Measurements from ENCODE around the gene LZTS2.

The LZTS2 gene

DNA sequence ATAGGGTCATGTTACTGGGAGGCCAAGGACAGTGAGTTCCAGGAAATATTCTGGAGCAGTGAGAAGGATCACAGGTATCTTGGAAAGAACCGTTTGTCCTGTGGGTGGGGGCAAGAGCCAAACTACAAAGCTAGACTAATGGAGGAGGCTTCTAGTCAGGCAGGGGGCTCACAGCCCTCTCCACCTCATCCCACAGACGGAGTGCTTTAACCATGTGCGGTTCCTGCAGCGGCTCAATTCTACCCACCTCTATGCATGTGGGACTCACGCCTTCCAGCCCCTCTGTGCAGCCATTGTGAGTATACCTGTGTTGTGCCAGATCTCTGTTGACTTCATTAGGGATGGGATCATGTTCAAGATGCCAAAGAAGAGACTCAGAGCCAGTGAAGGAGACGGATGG, 22.2 kb upstream of the LZTS2 start:
- in situ Hi-C loops (cut with HindIII; ENCODE audit: low pct_ligation_motif_present, low sequenced_read_pairs), result no loop called here
- TF ChIP-seq, protein P1, sequence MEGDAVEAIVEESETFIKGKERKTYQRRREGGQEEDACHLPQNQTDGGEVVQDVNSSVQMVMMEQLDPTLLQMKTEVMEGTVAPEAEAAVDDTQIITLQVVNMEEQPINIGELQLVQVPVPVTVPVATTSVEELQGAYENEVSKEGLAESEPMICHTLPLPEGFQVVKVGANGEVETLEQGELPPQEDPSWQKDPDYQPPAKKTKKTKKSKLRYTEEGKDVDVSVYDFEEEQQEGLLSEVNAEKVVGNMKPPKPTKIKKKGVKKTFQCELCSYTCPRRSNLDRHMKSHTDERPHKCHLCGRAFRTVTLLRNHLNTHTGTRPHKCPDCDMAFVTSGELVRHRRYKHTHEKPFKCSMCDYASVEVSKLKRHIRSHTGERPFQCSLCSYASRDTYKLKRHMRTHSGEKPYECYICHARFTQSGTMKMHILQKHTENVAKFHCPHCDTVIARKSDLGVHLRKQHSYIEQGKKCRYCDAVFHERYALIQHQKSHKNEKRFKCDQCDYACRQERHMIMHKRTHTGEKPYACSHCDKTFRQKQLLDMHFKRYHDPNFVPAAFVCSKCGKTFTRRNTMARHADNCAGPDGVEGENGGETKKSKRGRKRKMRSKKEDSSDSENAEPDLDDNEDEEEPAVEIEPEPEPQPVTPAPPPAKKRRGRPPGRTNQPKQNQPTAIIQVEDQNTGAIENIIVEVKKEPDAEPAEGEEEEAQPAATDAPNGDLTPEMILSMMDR (IDR thresholded peaks at IDR 0.05; ENCODE audit: low read depth, low read length, missing control alignments), result no peak
- no peak for DNase-seq
- Histone ChIP-seq H3K36me3 (replicated peaks) (peaks cover 5% of the 10 kb centered on the region), H3K27ac (no peak overlapping the region), H3K27me3 (replicated peaks) (no peaks in the 10 kb centered on the region), H3K4me3 (ENCODE audit: low read depth, low read length) (no peak overlapping the region)

DNA sequence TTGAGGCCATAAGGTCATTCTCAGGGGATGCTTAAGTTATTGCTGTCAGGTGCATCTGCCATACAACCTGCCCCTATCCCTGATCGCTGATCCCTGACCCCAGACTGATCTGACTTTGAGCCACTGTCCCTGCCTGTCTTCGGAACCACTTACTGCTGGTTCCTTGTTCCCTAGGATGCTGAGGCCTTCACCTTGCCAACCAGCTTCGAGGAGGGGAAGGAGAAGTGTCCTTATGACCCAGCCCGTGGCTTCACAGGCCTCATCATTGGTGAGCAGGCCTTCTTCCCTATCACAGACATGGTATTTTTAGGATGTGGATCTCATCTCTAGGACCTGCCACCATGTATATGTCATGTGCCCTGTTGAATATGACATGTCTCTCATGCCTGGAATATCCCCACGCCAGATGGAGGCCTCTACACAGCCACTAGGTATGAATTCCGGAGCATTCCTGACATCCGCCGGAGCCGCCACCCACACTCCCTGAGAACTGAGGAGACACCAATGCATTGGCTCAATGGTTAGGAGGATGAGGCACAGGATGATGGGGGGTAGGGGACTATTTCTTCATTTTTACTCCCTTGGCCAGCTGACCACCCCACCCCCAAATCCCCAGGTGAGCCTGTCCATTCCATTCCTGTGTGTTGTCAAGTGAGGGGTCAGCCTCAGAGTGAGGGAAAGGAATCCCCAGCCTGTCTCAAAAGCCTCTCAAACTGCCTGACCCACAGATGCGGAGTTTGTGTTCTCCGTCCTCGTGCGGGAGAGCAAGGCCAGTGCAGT, 21.3 kb upstream of the LZTS2 start:
- in situ Hi-C loops (cut with HindIII; ENCODE audit: low pct_ligation_motif_present, low sequenced_read_pairs), result no loop called here
- Histone ChIP-seq H3K27me3 (replicated peaks) (no peaks in the 10 kb centered on the region), H3K4me3 (ENCODE audit: low read depth, low read length) (no peak overlapping the region), H3K27ac (no peak overlapping the region), H3K36me3 (replicated peaks) (peaks cover 5% of the 10 kb centered on the region)
- TF ChIP-seq, protein P1 (IDR thresholded peaks at IDR 0.05; ENCODE audit: low read depth, low read length, missing control alignments), result no peak
- no peak for DNase-seq

DNA sequence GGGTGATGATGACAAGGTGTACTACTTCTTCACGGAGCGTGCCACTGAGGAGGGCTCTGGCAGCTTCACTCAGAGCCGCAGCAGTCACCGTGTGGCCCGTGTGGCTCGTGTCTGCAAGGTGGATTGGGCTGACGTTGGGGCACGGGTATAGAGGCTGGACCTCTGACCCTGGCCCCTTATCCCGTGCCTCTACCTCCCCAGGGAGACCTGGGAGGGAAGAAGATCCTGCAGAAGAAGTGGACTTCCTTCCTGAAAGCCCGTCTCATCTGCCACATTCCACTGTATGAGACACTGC, 20.8 kb upstream of the LZTS2 start:
- DNase-seq, result no peak
- no peak overlapping the region for H3K27ac ChIP-seq
- no peaks in the 10 kb centered on the region for H3K27me3 ChIP-seq (replicated peaks)
- in situ Hi-C loops (cut with HindIII; ENCODE audit: low pct_ligation_motif_present, low sequenced_read_pairs), result no loop called here
- H3K36me3 ChIP-seq (replicated peaks), result peaks cover 5% of the 10 kb centered on the region
- TF ChIP-seq, protein P1 (IDR thresholded peaks at IDR 0.05; ENCODE audit: low read depth, low read length, missing control alignments), result no peak
- no peak overlapping the region for H3K4me3 ChIP-seq (ENCODE audit: low read depth, low read length)

DNA sequence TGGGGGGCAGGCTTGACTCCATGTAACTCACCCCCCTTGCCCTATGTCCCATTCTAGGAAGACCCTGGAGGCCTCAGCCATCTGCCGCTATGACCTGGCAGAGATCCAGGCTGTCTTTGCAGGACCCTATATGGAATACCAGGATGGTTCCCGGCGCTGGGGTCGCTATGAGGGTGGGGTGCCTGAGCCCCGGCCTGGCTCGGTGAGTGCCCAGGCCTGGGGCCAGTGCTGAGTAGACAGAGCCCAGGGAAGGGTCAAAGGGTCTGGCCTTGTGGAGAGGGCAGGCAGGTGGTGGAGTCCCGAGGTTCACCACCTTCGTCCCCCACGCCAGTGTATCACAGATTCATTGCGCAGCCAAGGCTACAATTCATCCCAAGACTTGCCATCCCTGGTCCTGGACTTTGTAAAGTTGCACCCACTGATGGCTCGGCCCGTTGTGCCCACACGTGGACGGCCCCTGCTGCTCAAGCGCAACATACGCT, 19.8 kb upstream of the LZTS2 start:
- TF ChIP-seq, protein P1 (IDR thresholded peaks at IDR 0.05; ENCODE audit: low read depth, low read length, missing control alignments), result no peak

DNA sequence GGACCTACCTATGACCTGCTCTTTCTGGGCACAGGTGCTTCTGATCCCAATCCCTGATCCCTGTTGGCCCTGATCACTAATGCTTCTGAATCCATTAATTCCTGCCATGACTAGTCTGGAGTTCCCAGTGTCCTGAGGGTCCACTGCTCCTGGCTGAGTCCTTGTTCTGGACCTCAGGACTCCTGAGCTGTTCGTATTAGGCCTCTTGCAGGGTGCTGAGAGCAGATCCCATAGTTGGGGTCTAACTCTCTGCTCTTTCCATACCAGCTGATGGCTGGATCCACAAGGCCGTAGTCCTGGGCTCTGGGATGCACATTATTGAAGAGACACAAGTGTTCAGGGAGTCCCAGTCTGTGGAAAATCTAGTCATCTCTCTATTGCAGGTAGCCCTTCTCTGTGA, 19.3 kb upstream of the LZTS2 start:
- Histone ChIP-seq H3K27ac (no peak overlapping the region), H3K27me3 (replicated peaks) (no peaks in the 10 kb centered on the region), H3K36me3 (replicated peaks) (peaks cover 5% of the 10 kb centered on the region), H3K4me3 (ENCODE audit: low read depth, low read length) (no peak overlapping the region)
- in situ Hi-C loops (cut with HindIII; ENCODE audit: low pct_ligation_motif_present, low sequenced_read_pairs), result no loop called here
- TF ChIP-seq, protein P1 (IDR thresholded peaks at IDR 0.05; ENCODE audit: low read depth, low read length, missing control alignments), result no peak
- DNase-seq, result no peak

More for the DNA sequence above, 19.8 kb upstream of the LZTS2 start:
- H3K4me3 ChIP-seq (ENCODE audit: low read depth, low read length), result no peak overlapping the region
- no peak for DNase-seq
- H3K36me3 ChIP-seq (replicated peaks), result peaks cover 5% of the 10 kb centered on the region
- no peak overlapping the region for H3K27ac ChIP-seq
- no peaks in the 10 kb centered on the region for H3K27me3 ChIP-seq (replicated peaks)
- in situ Hi-C loops (cut with HindIII; ENCODE audit: low pct_ligation_motif_present, low sequenced_read_pairs), result no loop called here

DNA sequence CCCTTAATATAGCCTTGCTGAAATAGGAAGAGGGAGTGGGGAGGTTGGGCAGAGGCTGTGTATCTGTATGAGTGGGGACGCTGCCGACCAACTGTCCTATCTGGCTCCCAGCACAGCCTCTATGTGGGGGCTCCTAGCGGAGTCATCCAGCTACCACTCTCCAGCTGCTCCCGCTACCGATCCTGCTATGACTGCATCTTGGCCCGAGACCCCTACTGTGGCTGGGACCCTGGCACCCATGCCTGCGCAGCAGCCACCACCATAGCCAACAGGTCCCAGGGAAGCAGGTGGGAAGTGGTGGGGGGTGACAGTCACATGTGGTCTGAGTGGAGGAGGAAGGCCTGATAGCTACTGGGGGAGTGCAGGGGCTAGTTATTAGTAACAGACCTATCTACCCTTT, 18.9 kb upstream of the LZTS2 start:
- Histone ChIP-seq H3K27ac (no peak overlapping the region), H3K36me3 (replicated peaks) (peaks cover 5% of the 10 kb centered on the region), H3K27me3 (replicated peaks) (no peaks in the 10 kb centered on the region), H3K4me3 (ENCODE audit: low read depth, low read length) (no peak overlapping the region)
- in situ Hi-C loops (cut with HindIII; ENCODE audit: low pct_ligation_motif_present, low sequenced_read_pairs), result no loop called here
- no peak for DNase-seq
- TF ChIP-seq, protein P1 (IDR thresholded peaks at IDR 0.05; ENCODE audit: low read depth, low read length, missing control alignments), result no peak
